A549 (cell line): Measurements from ENCODE around the gene GPRC5A.

Source experiments
- BCL3 ChIP-seq: fragments of >200 bp; sonication (Bioruptor Twin); formaldehyde crosslinking; IDR thresholded peaks from 3 replicates; pipeline ENCODE4 v1.6.1; 2016
- CTCF ChIP-seq: fragments of >200 bp; sonication (Bioruptor Twin); formaldehyde crosslinking; IDR thresholded peaks from 3 replicates; pipeline ENCODE4 v1.5.1; 2016
- EP300 ChIP-seq, 2 experiments: fragments of >200 bp; sonication (Bioruptor Twin); formaldehyde crosslinking; IDR thresholded peaks; 2 replicates in 1 of 2; 3 replicates in 1 of 2; pipeline ENCODE4 v1.6.1; 2016 to 2017
- JUN ChIP-seq, 2 experiments: fragments of >200 bp; sonication (Bioruptor Twin); formaldehyde crosslinking; IDR thresholded peaks; 2 replicates in 1 of 2; 3 replicates in 1 of 2; pipeline ENCODE4 v1.6.1; 2016 to 2017
- MYC ChIP-seq: IDR thresholded peaks from 2 replicates; pipeline ENCODE4 v1.6.1; 2012; ENCODE audit warnings: mild to moderate bottlenecking, inconsistent platforms, low read length, improper control_type of control experiment, borderline replicate concordance
- POLR2A ChIP-seq: IDR thresholded peaks from 2 replicates; pipeline ENCODE4 v1.6.1; 2012; ENCODE audit warnings: mild to moderate bottlenecking, low read length
- RAD21 ChIP-seq, 2 experiments: fragments of >200 bp in 1 of 2; sonication (Bioruptor Twin) in 1 of 2; formaldehyde crosslinking in 1 of 2; IDR thresholded peaks in 1 of 2; conservative IDR thresholded peaks in 1 of 2; 2 replicates in 1 of 2; 3 replicates in 1 of 2; pipeline ENCODE4 v1.6.1; 2012 to 2018; ENCODE audit warnings: inconsistent platforms in 1 of 2
- RCOR1 ChIP-seq: fragments of 150-350 bp; IDR thresholded peaks from 2 replicates; pipeline ENCODE4 v1.6.1; 2014; ENCODE audit warnings: antibody characterized with exemption, low read length, low read depth
- ZFP36 ChIP-seq: fragments of 450-650 bp; IDR thresholded peaks from 2 replicates; pipeline ENCODE4 v1.6.1; 2014; ENCODE audit warnings: borderline replicate concordance; ENCODE audit not compliant: partially characterized antibody

- TF ChIP-seq POLR2A (no peak), RCOR1 (no peak), EP300 (IDR thresholded peaks at IDR 0.05) (no peak), ZFP36 (no peak), CTCF (no peak), MYC (no peak), JUN (IDR thresholded peaks at IDR 0.05) (no peak; a peak in 1 of 5 replicates), BCL3 (no peak), RAD21 (conservative IDR thresholded peaks at IDR 0.05 in 1 of 2, IDR thresholded peaks at IDR 0.05 in 1 of 2) (no peak)
Observed at GRCh38 chr12:12902036-12902435, 10.7 kb downstream of the GPRC5A start.
